NB4 (cell line): ENCODE data around the gene C1QTNF12.

Source experiments
- MAX ChIP-seq: IDR thresholded peaks from 2 replicates; pipeline ENCODE4 v1.6.1; 2011; ENCODE audit warnings: low read depth, low read length
- MYC ChIP-seq: IDR thresholded peaks from 2 replicates; pipeline ENCODE4 v1.6.1; 2011; ENCODE audit warnings: low read depth, low read length
- POLR2A ChIP-seq: IDR thresholded peaks from 2 replicates; pipeline ENCODE4 v1.6.1; 2011; ENCODE audit warnings: mild to moderate bottlenecking; ENCODE audit not compliant: insufficient read length; ENCODE audit errors: extremely low read depth
- TF ChIP-seq, protein P1 (sequence below): IDR thresholded peaks from one replicate; pipeline ENCODE4 v1.5.1; 2012; ENCODE audit warnings: low read depth, low read length

- TF ChIP-seq MYC = no peak
- TF ChIP-seq, protein P1, sequence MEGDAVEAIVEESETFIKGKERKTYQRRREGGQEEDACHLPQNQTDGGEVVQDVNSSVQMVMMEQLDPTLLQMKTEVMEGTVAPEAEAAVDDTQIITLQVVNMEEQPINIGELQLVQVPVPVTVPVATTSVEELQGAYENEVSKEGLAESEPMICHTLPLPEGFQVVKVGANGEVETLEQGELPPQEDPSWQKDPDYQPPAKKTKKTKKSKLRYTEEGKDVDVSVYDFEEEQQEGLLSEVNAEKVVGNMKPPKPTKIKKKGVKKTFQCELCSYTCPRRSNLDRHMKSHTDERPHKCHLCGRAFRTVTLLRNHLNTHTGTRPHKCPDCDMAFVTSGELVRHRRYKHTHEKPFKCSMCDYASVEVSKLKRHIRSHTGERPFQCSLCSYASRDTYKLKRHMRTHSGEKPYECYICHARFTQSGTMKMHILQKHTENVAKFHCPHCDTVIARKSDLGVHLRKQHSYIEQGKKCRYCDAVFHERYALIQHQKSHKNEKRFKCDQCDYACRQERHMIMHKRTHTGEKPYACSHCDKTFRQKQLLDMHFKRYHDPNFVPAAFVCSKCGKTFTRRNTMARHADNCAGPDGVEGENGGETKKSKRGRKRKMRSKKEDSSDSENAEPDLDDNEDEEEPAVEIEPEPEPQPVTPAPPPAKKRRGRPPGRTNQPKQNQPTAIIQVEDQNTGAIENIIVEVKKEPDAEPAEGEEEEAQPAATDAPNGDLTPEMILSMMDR = no peak
- no peak for TF ChIP-seq POLR2A
- TF ChIP-seq MAX = no peak
These were observed 8.4 kb downstream of the C1QTNF12 start for GRCh38 chr1:1237874-1238701.
